ENCODE results near the gene PTPN2.
A peak's percentile ranks its signal among the peaks of the same experiment; 100 is the strongest.

The PTPN2 gene

GRCh38 chr18:12908706-12909105 lies 24.7 kb upstream of the PTPN2 start:
- H3K36me3 ChIP-seq (ENCODE audit: control insufficient read depth in 1 of 2, insufficient read depth in 2 of 2, low read length in 2 of 2) = no peaks in the 10 kb centered on the region
- no peak overlapping the region for H4K12ac ChIP-seq (ENCODE audit: low read depth, low read length)
- no peaks in the 10 kb centered on the region for H3K79me2 ChIP-seq (ENCODE audit: control insufficient read depth, insufficient read depth, low read length, poor library complexity)
- H3K27me3 ChIP-seq (ENCODE audit: insufficient read depth, low read length) = no peaks in the 10 kb centered on the region
- H3K9me3 ChIP-seq (ENCODE audit: insufficient read depth, low read depth, low read length) = peaks cover 3% of the 10 kb centered on the region
- no peak overlapping the region for H3K23ac ChIP-seq (ENCODE audit: low read length)
- DNase-seq = no peak
- no peak overlapping the region for H3K18ac ChIP-seq (ENCODE audit: low read length)
- H3K27ac ChIP-seq (ENCODE audit: low read depth, low read length) = no peak overlapping the region
- H2AFZ ChIP-seq (ENCODE audit: insufficient read depth, low read length, poor library complexity) = no peak overlapping the region
- no CpG with 5 or more reads among the region's 4 CpGs for WGBS (ENCODE audit: extremely low coverage, insufficient coverage, insufficient read length)
- no peak overlapping the region for H3K14ac ChIP-seq (ENCODE audit: low read length)
- H3K9ac ChIP-seq (ENCODE audit: low read length) = no peak overlapping the region
- no peak overlapping the region for H2BK120ac ChIP-seq (ENCODE audit: insufficient read depth, low read length, poor library complexity)
- H4K8ac ChIP-seq (ENCODE audit: low read depth, low read length) = no peak overlapping the region
- H2BK5ac ChIP-seq (ENCODE audit: low read depth, low read length, poor library complexity) = no peak overlapping the region
- H3K4ac ChIP-seq (ENCODE audit: low read depth, low read length) = no peak overlapping the region
- no peaks in the 10 kb centered on the region for H3K79me1 ChIP-seq (ENCODE audit: low read length)
- no peak overlapping the region for H3K4me3 ChIP-seq (ENCODE audit: low read depth, low read length)
- H3K4me1 ChIP-seq (ENCODE audit: control insufficient read depth in 1 of 2, insufficient read depth in 2 of 2, low read length in 2 of 2) = no peaks in the 10 kb centered on the region
- H2AK5ac ChIP-seq (ENCODE audit: low read length) = no peak overlapping the region
- H2BK12ac ChIP-seq (ENCODE audit: low read length) = no peak overlapping the region
- H3K4me2 ChIP-seq (ENCODE audit: low read length) = no peak overlapping the region
- no peak overlapping the region for H4K91ac ChIP-seq (ENCODE audit: low read depth, low read length)

GRCh38 chr18:12907258-12907925 lies 23.4 kb upstream of the PTPN2 start:
- H2AFZ ChIP-seq (ENCODE audit: insufficient read depth, low read length, poor library complexity) = no peak overlapping the region
- no peak overlapping the region for H3K14ac ChIP-seq (ENCODE audit: low read length)
- no peak overlapping the region for H4K8ac ChIP-seq (ENCODE audit: low read depth, low read length)
- no peaks in the 10 kb centered on the region for H3K79me1 ChIP-seq (ENCODE audit: low read length)
- no peaks in the 10 kb centered on the region for H3K36me3 ChIP-seq (ENCODE audit: control insufficient read depth in 1 of 2, insufficient read depth in 2 of 2, low read length in 2 of 2)
- H3K4me3 ChIP-seq (ENCODE audit: low read depth, low read length) = no peak overlapping the region
- H3K23ac ChIP-seq (ENCODE audit: low read length) = no peak overlapping the region
- H3K79me2 ChIP-seq (ENCODE audit: control insufficient read depth, insufficient read depth, low read length, poor library complexity) = no peaks in the 10 kb centered on the region
- WGBS (ENCODE audit: extremely low coverage, insufficient coverage, insufficient read length) = no CpG with 5 or more reads among the region's 8 CpGs
- H3K4me2 ChIP-seq (ENCODE audit: low read length) = no peak overlapping the region
- H2BK12ac ChIP-seq (ENCODE audit: low read length) = no peak overlapping the region
- no peak overlapping the region for H3K4ac ChIP-seq (ENCODE audit: low read depth, low read length)
- H4K12ac ChIP-seq (ENCODE audit: low read depth, low read length) = no peak overlapping the region
- no peak overlapping the region for H3K27ac ChIP-seq (ENCODE audit: low read depth, low read length)
- H4K91ac ChIP-seq (ENCODE audit: low read depth, low read length) = no peak overlapping the region
- H2BK120ac ChIP-seq (ENCODE audit: insufficient read depth, low read length, poor library complexity) = no peak overlapping the region
- H2AK5ac ChIP-seq (ENCODE audit: low read length) = no peak overlapping the region
- no peaks in the 10 kb centered on the region for H3K27me3 ChIP-seq (ENCODE audit: insufficient read depth, low read length)
- peaks cover 3% of the 10 kb centered on the region for H3K9me3 ChIP-seq (ENCODE audit: insufficient read depth, low read depth, low read length)
- H2BK5ac ChIP-seq (ENCODE audit: low read depth, low read length, poor library complexity) = no peak overlapping the region
- no peaks in the 10 kb centered on the region for H3K4me1 ChIP-seq (ENCODE audit: control insufficient read depth in 1 of 2, insufficient read depth in 2 of 2, low read length in 2 of 2)
- H3K9ac ChIP-seq (ENCODE audit: low read length) = no peak overlapping the region
- no peak for DNase-seq
- H3K18ac ChIP-seq (ENCODE audit: low read length) = no peak overlapping the region

GRCh38 chr18:12906773-12907172 lies 22.7 kb upstream of the PTPN2 start:
- no peak overlapping the region for H3K14ac ChIP-seq (ENCODE audit: low read length)
- no peak overlapping the region for H3K4ac ChIP-seq (ENCODE audit: low read depth, low read length)
- no peak overlapping the region for H3K4me2 ChIP-seq (ENCODE audit: low read length)
- H2AFZ ChIP-seq (ENCODE audit: insufficient read depth, low read length, poor library complexity) = no peak overlapping the region
- no peak for DNase-seq
- no peak overlapping the region for H4K91ac ChIP-seq (ENCODE audit: low read depth, low read length)
- H3K23ac ChIP-seq (ENCODE audit: low read length) = no peak overlapping the region
- H3K27ac ChIP-seq (ENCODE audit: low read depth, low read length) = no peak overlapping the region
- H3K9ac ChIP-seq (ENCODE audit: low read length) = no peak overlapping the region
- H3K18ac ChIP-seq (ENCODE audit: low read length) = no peak overlapping the region
- H3K79me1 ChIP-seq (ENCODE audit: low read length) = no peaks in the 10 kb centered on the region
- H3K36me3 ChIP-seq (ENCODE audit: control insufficient read depth in 1 of 2, insufficient read depth in 2 of 2, low read length in 2 of 2) = no peaks in the 10 kb centered on the region
- H3K4me3 ChIP-seq (ENCODE audit: low read depth, low read length) = no peak overlapping the region
- no peaks in the 10 kb centered on the region for H3K4me1 ChIP-seq (ENCODE audit: control insufficient read depth in 1 of 2, insufficient read depth in 2 of 2, low read length in 2 of 2)
- WGBS (ENCODE audit: extremely low coverage, insufficient coverage, insufficient read length) = no CpG with 5 or more reads among the region's 10 CpGs
- H2BK12ac ChIP-seq (ENCODE audit: low read length) = no peak overlapping the region
- no peak overlapping the region for H2AK5ac ChIP-seq (ENCODE audit: low read length)
- H4K8ac ChIP-seq (ENCODE audit: low read depth, low read length) = no peak overlapping the region
- H3K27me3 ChIP-seq (ENCODE audit: insufficient read depth, low read length) = no peaks in the 10 kb centered on the region
- no peak overlapping the region for H2BK5ac ChIP-seq (ENCODE audit: low read depth, low read length, poor library complexity)
- H4K12ac ChIP-seq (ENCODE audit: low read depth, low read length) = no peak overlapping the region
- no peaks in the 10 kb centered on the region for H3K79me2 ChIP-seq (ENCODE audit: control insufficient read depth, insufficient read depth, low read length, poor library complexity)
- H3K9me3 ChIP-seq (ENCODE audit: insufficient read depth, low read depth, low read length) = no peaks in the 10 kb centered on the region
- no peak overlapping the region for H2BK120ac ChIP-seq (ENCODE audit: insufficient read depth, low read length, poor library complexity)

GRCh38 chr18:12906119-12906518 lies 22.1 kb upstream of the PTPN2 start:
- Histone ChIP-seq H3K4me1 (ENCODE audit: control insufficient read depth in 1 of 2, insufficient read depth in 2 of 2, low read length in 2 of 2) (no peaks in the 10 kb centered on the region), H3K4ac (ENCODE audit: low read depth, low read length) (no peak overlapping the region), H3K79me2 (ENCODE audit: control insufficient read depth, insufficient read depth, low read length, poor library complexity) (no peaks in the 10 kb centered on the region), H3K9me3 (ENCODE audit: insufficient read depth, low read depth, low read length) (no peaks in the 10 kb centered on the region), H3K27me3 (ENCODE audit: insufficient read depth, low read length) (no peaks in the 10 kb centered on the region), H4K8ac (ENCODE audit: low read depth, low read length) (no peak overlapping the region), H3K4me2 (ENCODE audit: low read length) (no peak overlapping the region), H2AFZ (ENCODE audit: insufficient read depth, low read length, poor library complexity) (no peak overlapping the region), H3K4me3 (ENCODE audit: low read depth, low read length) (no peak overlapping the region), H3K14ac (ENCODE audit: low read length) (no peak overlapping the region), H3K36me3 (ENCODE audit: control insufficient read depth in 1 of 2, insufficient read depth in 2 of 2, low read length in 2 of 2) (no peaks in the 10 kb centered on the region), H2BK12ac (ENCODE audit: low read length) (no peak overlapping the region), H3K23ac (ENCODE audit: low read length) (peak overlapping the region; percentile 7), H3K18ac (ENCODE audit: low read length) (no peak overlapping the region), H3K9ac (ENCODE audit: low read length) (no peak overlapping the region), H2BK5ac (ENCODE audit: low read depth, low read length, poor library complexity) (no peak overlapping the region), H3K27ac (ENCODE audit: low read depth, low read length) (no peak overlapping the region), H4K91ac (ENCODE audit: low read depth, low read length) (no peak overlapping the region), H3K79me1 (ENCODE audit: low read length) (no peaks in the 10 kb centered on the region), H2AK5ac (ENCODE audit: low read length) (no peak overlapping the region), H4K12ac (ENCODE audit: low read depth, low read length) (no peak overlapping the region), H2BK120ac (ENCODE audit: insufficient read depth, low read length, poor library complexity) (no peak overlapping the region)
- no CpG with 5 or more reads among the region's 4 CpGs for WGBS (ENCODE audit: extremely low coverage, insufficient coverage, insufficient read length)
- DNase-seq = no peak

Data from trophoblast cell (in vitro differentiated cells and primary cell).